HG03045 (cell line): ENCODE results near the gene HOXA3.

ENCODE experiments used
- ATAC-seq: cut with Tn5 transposase; IDR thresholded peaks from one replicate; pipeline ENCODE4 v1.9.1; 2021; ENCODE audit warnings: mild to moderate bottlenecking, moderate library complexity; ENCODE audit not compliant: unreplicated experiment

Gene HOXA3

DNA sequence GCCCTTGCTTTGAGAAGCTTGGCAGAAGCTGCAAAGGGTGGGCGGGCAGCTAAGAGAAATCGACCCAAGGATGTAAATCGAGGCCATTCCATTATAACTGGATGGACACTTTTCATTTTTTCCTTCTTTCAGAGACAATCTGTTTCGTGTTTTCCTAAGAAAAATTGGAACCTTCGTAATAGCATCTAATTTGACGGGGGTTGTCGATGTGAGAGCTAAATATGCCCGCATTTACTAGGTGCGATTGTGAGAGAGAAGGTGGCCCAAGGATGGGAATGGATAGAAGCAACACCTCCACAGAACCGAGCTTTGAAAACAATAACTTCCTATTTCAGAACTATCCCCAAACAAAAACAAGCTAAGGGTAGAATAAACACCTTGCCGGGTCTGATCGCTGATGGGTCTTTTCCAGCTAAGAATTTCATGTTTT is 21.0 kb downstream of the HOXA3 start:
- no peak for ATAC-seq

DNA sequence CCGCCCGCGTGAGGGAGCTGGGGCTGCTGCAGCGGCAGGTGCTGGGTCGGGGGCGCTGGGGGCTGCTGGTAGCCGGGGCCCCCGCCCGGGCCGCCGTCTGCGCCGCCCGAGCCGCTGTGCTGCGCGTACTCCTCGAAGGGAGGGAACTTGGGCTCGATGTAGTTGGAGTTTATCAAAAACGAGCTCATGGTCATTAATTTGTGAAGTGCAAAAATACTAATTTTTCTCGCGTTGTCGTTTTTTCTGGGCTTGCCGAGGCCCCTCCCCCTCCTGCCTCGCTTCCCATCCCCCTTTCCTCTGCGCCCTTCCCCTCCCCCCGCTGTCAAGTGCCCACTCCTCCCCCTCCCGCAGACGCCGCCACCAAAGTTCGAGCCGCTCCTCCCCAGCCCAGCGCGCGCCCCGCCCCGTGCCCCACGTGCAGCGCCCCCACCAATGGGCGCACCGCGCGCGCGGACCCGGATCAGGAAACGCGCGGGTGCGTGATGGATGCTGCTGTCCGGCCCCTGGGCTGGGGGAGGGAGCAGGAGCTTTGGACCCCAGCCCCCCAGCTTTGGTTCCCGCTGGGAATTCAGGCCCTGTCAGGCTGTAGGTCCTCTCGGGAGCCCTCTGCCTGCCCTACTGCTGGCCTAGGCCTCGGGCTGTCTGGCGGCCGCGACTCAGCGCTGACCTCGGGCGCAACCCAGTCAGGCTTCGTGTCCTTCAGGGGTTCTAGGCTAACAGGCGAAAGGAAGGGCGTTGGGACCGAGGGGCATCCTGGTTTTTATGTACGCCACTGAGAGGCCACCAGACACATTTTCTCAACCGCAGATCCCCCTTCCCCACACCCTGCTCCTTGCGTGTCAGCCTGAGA is 21.6 kb downstream of the HOXA3 start, which contains the start of gene HOXA4:
HOXA4 (minus strand) TSS at position 218 of the 850 bp plus-strand sequence; CDS start at position 194, 24 bp downstream.
- ATAC-seq, result no peak

- no peak for ATAC-seq
Measured at GRCh38 chr7:27129729-27130539, 22.4 kb downstream of the HOXA3 start.

- no peak for ATAC-seq
Measured at GRCh38 chr7:27128776-27129728, 23.3 kb downstream of the HOXA3 start.

DNA sequence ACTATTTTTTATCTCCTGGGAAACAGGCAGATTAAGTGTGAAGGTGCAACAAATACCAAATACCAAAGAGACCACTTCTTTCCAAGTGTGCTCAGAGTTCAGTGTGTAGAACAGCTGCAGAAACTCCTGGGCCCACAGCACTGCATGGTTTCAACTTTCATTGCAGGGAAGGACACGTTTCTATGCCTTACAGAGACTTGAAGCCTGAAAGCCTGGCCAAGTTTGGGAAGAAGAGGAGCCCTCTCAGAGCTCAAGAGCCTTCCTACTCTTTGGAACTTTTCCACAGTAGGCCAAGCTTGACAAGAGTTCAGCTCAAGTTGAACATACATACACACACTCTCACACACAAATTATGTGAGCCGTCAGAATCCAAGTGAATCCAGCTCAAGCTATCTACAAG is 24.3 kb downstream of the HOXA3 start:
- ATAC-seq, result no peak

GRCh38 chr7:27126596-27127327 is 25.6 kb downstream of the HOXA3 start:
- no peak for ATAC-seq

DNA sequence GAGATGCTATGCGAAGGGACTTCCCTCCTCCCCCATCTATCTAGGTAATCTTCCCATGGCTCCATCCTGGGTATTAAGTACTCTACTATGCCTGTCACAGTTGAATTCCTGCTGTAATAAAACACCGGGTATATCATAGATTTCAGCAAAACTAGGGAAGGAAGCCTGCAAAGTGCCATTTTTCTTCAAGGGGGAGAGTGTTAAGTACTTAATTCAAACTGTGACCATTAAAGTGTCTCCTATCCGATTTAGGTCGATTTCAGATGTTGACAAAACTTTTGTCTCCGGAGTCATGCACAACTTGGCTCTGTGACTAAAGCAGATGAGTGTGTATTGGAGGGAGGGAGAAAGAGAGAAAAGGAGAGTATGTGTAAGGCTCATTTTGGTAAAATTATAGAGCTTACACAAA is 26.4 kb downstream of the HOXA3 start:
- no peak for ATAC-seq

DNA sequence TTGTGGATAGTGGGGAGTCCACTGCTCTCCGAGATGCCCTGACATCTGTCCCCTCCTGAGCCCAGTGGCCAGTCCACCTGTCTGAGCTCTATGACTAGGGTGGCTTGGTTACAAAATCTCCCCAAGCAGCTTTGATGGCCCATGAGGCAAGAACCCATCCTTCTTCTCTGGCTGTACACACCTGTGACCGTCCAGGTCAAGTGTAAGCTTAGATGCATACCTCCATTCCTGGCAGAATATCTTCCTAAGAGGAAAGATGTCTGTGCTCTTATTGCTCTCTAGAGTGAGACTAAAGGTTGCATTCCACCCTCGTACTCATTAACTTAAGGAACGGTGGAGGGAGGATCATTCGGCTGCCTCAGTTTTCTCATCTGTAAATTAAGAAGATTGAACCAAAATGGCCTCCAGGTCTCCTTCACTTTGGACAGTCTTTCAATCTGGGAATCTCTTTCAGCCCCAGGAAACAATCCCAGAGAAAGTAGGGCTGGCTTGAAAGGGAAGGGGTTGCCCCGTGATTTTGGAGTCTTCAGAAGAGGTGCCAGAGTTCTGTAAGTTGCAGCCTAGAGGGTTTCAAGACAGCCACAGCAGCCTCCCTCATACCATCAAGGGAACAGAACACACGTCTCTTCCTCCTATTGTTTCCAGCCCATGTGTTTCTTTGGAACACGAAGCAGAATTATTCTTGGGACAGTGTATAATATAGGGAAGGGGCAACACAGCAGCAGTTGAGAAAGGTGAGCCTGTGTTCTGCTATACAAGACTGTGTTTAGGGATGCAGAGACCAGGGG is 27.3 kb downstream of the HOXA3 start:
- no peak for ATAC-seq

DNA sequence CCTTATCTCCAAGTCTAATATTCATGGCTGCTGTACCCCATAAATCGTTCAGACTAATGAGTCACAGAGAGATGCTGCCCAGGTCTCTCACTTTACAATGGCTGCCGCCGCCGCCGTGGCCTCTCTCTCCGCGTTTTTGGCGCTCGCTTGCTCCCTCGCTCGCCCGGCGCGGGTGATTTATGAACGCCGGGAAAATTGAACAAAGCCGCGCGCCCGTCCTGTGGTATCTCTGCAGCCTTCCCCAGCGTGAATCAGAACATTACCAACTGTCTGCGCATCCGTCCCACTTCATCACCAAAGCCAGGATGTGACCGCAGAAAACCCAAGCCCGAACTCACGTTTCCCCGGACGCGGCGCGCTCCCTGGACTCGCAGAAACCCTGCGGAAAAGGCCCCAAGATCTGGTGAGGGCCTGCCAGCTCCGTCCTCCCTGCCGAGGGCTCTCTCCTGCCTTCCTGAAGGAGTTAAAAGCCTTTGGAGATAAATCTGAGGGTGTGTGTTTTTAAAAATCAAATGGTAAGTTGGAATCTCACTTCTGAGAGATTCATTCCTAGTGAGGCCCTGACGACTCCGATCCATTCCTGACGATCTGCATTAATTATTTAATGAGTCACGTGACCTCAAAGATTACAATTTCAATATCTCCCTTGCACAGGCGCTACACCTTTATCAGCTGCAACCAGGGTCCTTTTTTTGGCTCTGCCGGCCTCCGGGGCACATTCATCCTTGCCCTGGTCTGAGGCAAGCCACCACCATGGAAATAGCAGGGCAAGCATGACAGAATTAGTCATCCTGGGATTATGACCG is 28.1 kb downstream of the HOXA3 start:
- no peak for ATAC-seq

DNA sequence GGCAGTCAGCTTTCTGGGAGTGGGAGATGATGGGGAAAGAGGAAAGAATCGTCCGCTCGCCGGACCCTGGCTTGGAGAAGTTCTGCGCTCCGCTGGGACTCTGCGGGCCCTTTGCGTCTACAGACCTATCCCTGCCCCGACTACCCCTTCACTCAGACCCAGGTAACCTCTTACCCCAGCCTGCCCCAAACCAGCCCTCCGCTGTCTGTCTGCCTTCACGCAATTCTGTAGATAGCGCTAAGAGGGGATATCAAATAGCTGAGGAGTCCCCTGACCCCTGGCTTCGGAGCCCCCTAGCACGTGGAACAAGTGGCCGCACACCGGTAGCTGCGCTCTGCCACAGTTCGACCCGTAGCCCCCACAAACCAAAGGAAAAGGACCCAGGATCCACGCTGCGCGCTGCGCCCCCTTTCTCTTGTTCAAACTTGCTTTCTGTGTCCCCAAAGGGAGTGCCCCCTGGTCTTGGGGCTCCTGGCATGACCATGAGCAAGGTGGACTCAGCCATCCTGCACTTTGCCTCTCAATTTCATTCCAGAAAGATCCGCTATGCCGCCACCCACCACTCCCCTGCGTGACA is 28.8 kb downstream of the HOXA3 start:
- no peak for ATAC-seq

- no peak for ATAC-seq
Measured at GRCh38 chr7:27123007-27123476, 29.3 kb downstream of the HOXA3 start.

GRCh38 chr7:27122077-27122910 is 30.1 kb downstream of the HOXA3 start:
- no peak for ATAC-seq

DNA sequence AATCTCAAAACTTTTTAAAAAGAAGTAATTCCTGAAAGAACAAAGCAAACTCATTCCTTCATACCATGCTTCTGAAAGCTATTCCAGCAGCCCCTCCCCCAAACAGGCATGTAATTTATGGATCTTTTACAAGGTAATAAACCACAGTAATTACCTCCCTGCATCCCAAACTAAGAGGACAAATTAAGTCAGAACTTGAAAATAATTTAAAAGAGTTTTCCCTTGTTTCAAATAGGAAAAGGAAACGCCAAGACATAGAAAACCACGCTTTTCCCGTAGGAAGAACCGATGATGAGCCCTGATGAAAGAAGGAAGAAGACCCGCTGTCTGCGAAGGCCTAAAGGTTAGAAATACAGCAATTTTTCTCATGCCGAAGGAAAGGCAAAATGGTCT is 30.7 kb downstream of the HOXA3 start:
- no peak for ATAC-seq

GRCh38 chr7:27119412-27119911 is 32.9 kb downstream of the HOXA3 start:
- no peak for ATAC-seq

DNA sequence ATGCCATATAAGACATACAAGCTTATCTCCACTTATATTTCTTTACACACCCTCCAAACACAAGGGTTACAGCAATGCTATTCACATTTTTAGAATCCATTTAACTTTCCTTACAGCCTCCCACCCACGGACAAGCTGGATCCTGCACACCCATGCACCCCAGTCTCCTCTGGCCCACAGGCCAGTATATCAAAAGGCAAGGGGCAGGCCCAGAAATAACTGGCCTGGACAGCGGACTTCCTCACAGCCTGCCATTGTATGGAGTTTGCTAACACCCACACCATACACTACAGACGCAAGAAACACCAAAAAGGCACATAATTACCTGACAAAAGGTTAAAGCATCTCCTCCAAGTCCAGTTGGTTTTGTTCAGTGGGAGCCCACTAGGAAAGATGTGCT is 33.8 kb downstream of the HOXA3 start:
- ATAC-seq, result no peak

DNA sequence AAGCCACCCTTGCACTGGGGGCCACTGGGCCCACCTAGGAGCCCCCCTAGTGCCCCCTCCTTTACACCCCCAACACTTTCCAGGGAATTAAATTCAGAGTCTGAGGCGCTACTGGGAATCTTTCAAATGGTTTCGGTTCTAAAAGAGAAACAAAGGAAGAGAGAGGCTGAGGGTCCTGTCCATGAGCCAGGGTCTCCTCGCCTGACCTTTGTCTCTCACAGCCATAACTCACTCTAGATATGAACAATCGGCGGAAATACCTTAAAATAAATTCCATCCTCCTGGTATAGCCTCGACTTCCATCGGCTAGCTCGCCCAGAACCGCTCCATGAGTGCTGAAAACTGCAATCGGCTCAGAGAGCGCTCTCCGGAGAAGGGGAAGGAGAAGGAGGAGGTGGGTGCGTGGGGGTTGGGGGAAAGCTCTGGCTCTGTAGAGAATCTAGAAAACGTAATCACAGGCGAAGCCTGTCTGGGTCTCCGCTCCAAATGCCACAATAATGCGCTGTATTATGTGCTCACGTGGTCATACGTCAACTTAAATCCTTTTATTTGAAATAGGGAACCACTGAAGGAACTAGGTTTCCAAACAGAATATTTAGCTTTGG is 34.4 kb downstream of the HOXA3 start:
- no peak for ATAC-seq
